MCF 10A (cell line): ENCODE results near the gene LRRC10B. TPM values are rescaled to one million over a fixed set of nuclear protein-coding genes. Genes with fewer than 3 reads are reported as not detected.

Source experiments
- BruUV-seq: library from RNA; stranded (reverse); fragments of 400-500 nt; replicated peaks from 2 replicates; lab custom pipeline; 2021; lab: Mats Ljungman, UMichigan
- CTCF ChIA-PET: fragments of 300-600 bp; sonication (Branson Sonifier 250); formaldehyde crosslinking; extraction: SDS; loops from one replicate; lab custom pipeline; 2021; ENCODE audit warnings: antibody characterized with exemption, inconsistent platforms; lab: Yijun Ruan, JAX
- POLR2A ChIA-PET: fragments of 300-600, 350-650 bp; sonication (Branson Sonifier 250); formaldehyde crosslinking; extraction: SDS; loops from one replicate; lab custom pipeline; 2020; ENCODE audit warnings: antibody characterized with exemption, inconsistent platforms; lab: Yijun Ruan, JAX
- DNase-seq: peaks from one replicate; pipeline ENCODE4 v3.0.0-alpha.2; 2018; ENCODE audit not compliant: unreplicated experiment
- H3K27ac Mint-ChIP-seq: one replicate; pipeline ENCODE4 v1.8.0; 2022; ENCODE audit warnings: mild to moderate bottlenecking, low read depth, mixed read lengths; ENCODE audit not compliant: unreplicated experiment
- H3K27me3 Mint-ChIP-seq: one replicate; pipeline ENCODE4 v1.8.0; 2022; ENCODE audit warnings: mixed read lengths; ENCODE audit not compliant: insufficient read depth, unreplicated experiment
- H3K36me3 Mint-ChIP-seq: one replicate; pipeline ENCODE4 v1.8.0; 2022; ENCODE audit warnings: mild to moderate bottlenecking, moderate library complexity, mixed read lengths; ENCODE audit not compliant: insufficient read depth, unreplicated experiment
- H3K4me1 Mint-ChIP-seq: one replicate; pipeline ENCODE4 v1.8.0; 2022; ENCODE audit warnings: mixed read lengths; ENCODE audit not compliant: insufficient read depth, unreplicated experiment
- H3K4me3 Mint-ChIP-seq: one replicate; pipeline ENCODE4 v1.8.0; 2022; ENCODE audit warnings: mild to moderate bottlenecking, moderate library complexity, mixed read lengths; ENCODE audit not compliant: unreplicated experiment
- H3K9me3 Mint-ChIP-seq: one replicate; pipeline ENCODE4 v1.8.0; 2022; ENCODE audit warnings: mixed read lengths; ENCODE audit not compliant: unreplicated experiment
- intact Hi-C: fragments of 100-400 bp; cut with micrococcal nuclease; formaldehyde crosslinking; loops from 2 replicates; pipeline ENCODE4 v1.14.1; 2022
- total RNA-seq: library from RNA; stranded (reverse); gene quantifications from 2 replicates; pipeline ENCODE4 v1.2.3, GENCODE V29; 2022
- TF ChIP-seq, protein P1 (sequence below): fragments of 200-600 bp; IDR thresholded peaks from one replicate; pipeline ENCODE4 v1.8.0; 2022; ENCODE audit warnings: antibody characterized with exemption, mild to moderate bottlenecking; ENCODE audit not compliant: unreplicated experiment

Gene LRRC10B
- total RNA-seq, 1 experiment from 2014 or later: not detected

DNA sequence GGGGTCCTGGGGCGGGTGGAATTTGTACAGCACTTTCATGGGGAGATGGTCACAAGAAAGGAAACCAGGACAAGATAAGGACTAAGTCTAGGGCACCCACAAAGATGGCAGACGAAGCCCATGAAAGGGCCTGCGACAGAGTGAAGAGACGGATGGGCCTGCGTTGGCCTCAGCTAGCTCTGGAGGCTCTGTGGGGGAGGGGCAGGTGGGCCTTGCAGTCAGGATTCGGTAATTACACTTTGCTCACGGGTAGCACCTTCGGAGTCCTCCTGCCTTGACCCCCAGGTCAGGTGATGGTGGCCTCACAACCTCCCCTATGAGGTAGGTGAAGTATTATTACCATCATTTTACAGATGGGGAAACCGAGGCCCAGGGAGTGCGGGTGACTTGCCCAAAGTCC, 7.1 kb downstream of the LRRC10B start:
- H3K27ac Mint-ChIP-seq: no peak overlapping the region
- POLR2A ChIA-PET: no interaction called here
- CTCF ChIA-PET: interaction anchor here (0.6 to 4.3 kb wide), 14 partner anchors 8 to 545 kb away, joined by 3 to 80 read pairs (median 12); partner anchors contain the start of gene LRRC10B
- no peak overlapping the region for H3K4me3 Mint-ChIP-seq
- no peaks in the 10 kb centered on the region for H3K9me3 Mint-ChIP-seq
- no TSS peak for BruUV-seq
- TF ChIP-seq, protein P1, sequence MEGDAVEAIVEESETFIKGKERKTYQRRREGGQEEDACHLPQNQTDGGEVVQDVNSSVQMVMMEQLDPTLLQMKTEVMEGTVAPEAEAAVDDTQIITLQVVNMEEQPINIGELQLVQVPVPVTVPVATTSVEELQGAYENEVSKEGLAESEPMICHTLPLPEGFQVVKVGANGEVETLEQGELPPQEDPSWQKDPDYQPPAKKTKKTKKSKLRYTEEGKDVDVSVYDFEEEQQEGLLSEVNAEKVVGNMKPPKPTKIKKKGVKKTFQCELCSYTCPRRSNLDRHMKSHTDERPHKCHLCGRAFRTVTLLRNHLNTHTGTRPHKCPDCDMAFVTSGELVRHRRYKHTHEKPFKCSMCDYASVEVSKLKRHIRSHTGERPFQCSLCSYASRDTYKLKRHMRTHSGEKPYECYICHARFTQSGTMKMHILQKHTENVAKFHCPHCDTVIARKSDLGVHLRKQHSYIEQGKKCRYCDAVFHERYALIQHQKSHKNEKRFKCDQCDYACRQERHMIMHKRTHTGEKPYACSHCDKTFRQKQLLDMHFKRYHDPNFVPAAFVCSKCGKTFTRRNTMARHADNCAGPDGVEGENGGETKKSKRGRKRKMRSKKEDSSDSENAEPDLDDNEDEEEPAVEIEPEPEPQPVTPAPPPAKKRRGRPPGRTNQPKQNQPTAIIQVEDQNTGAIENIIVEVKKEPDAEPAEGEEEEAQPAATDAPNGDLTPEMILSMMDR: no peak
- DNase-seq: no peak
- no peaks in the 10 kb centered on the region for H3K36me3 Mint-ChIP-seq
- intact Hi-C loops: no loop called here
- no peaks in the 10 kb centered on the region for H3K27me3 Mint-ChIP-seq
- no peaks in the 10 kb centered on the region for H3K4me1 Mint-ChIP-seq

DNA sequence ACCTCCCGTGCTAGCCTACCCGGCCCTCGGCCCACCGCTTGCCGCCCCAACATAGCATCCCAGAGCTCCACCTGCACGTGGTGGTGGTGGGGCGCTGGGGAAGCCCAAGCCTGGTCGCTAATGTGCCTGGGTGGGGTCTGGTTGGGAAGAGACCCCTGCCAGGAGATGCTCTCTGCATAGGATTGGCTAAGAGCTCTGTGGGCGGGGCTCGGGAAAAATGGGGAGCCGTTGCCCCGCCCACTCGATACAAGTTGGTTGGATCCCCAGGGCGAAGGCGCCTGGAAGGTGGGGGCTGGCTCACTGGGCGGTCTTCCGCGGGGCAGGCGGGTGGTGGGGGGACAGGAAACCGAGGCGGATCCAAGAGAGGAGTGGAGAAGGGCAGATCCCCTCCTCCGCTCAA, 7.6 kb downstream of the LRRC10B start:
- no peak for DNase-seq
- ChIA-PET POLR2A (interaction anchor here (0.8 kb wide), 1 partner anchor 39 kb away, joined by 3 read pairs; no protein-coding TSS in a partner anchor), CTCF (interaction anchor here (0.6 to 4.3 kb wide), 46 partner anchors 8 to 1565 kb away, joined by 3 to 80 read pairs (median 5); partner anchors contain the start of gene LRRC10B)
- TF ChIP-seq, protein P1: no peak
- no peak overlapping the region for H3K27ac Mint-ChIP-seq
- intact Hi-C loops: no loop called here
- no peaks in the 10 kb centered on the region for H3K9me3 Mint-ChIP-seq
- H3K4me3 Mint-ChIP-seq: no peak overlapping the region
- BruUV-seq: no TSS peak
- H3K36me3 Mint-ChIP-seq: no peaks in the 10 kb centered on the region
- H3K4me1 Mint-ChIP-seq: no peaks in the 10 kb centered on the region
- H3K27me3 Mint-ChIP-seq: no peaks in the 10 kb centered on the region

GRCh38 chr11:61516675-61517572, 8.4 kb downstream of the LRRC10B start:
- CTCF ChIA-PET: interaction anchor here (0.5 to 4.3 kb wide), 57 partner anchors 9 to 1564 kb away, joined by 3 to 80 read pairs (median 5); partner anchors contain the start of gene LRRC10B
- no peaks in the 10 kb centered on the region for H3K9me3 Mint-ChIP-seq
- BruUV-seq: no TSS peak
- POLR2A ChIA-PET: interaction anchor here (0.6 to 0.8 kb wide), 2 partner anchors 40 to 182 kb away, joined by 3 to 4 read pairs; no protein-coding TSS in a partner anchor
- no peak overlapping the region for H3K4me3 Mint-ChIP-seq
- H3K27ac Mint-ChIP-seq: no peak overlapping the region
- TF ChIP-seq, protein P1: peak; percentile 99
- H3K36me3 Mint-ChIP-seq: no peaks in the 10 kb centered on the region
- H3K27me3 Mint-ChIP-seq: no peaks in the 10 kb centered on the region
- peak; percentile 30 for DNase-seq
- intact Hi-C loops: loop anchor here (1.0 kb wide), 2 partner anchors 40 to 71 kb away; no protein-coding TSS in a partner anchor
- no peaks in the 10 kb centered on the region for H3K4me1 Mint-ChIP-seq
